HepG2 (cell line): ENCODE results near the gene ZFHX3. TPM values are rescaled to one million over a fixed set of nuclear protein-coding genes. Genes with fewer than 3 reads are reported as not detected.

ENCODE experiments used
- BRD4 ChIP-seq: sonication (generic); formaldehyde crosslinking; IDR thresholded peaks from 2 replicates; pipeline ENCODE4 v1.4.0; 2020; ENCODE audit warnings: missing genetic modification reagents
- ELF3 ChIP-seq: IDR thresholded peaks from 2 replicates; pipeline ENCODE4 v1.6.1; 2016; ENCODE audit warnings: missing genetic modification reagents, missing compliant biosample characterization
- MAFK ChIP-seq, 2 experiments: IDR thresholded peaks in 1 of 2; conservative IDR thresholded peaks in 1 of 2; 2 replicates each; pipeline ENCODE4 v1.6.1; 2011; ENCODE audit warnings: improper control_type of control experiment in 2 of 2, low read length in 2 of 2
- MBD4 ChIP-seq: IDR thresholded peaks from 2 replicates; pipeline ENCODE4 v1.6.1; 2012; ENCODE audit warnings: low read length, inconsistent platforms, borderline replicate concordance
- NR2F2 ChIP-seq: IDR thresholded peaks from 2 replicates; pipeline ENCODE4 v1.6.1; 2012; ENCODE audit warnings: low read depth, inconsistent platforms, borderline replicate concordance
- PCBP2 ChIP-seq: fragments of 200-400 bp; formaldehyde crosslinking; optimal IDR thresholded peaks from 2 replicates; pipeline ENCODE3; 2018; ENCODE audit warnings: low read length, low read depth; ENCODE audit not compliant: poor library complexity, severe bottlenecking
- RAD51 ChIP-seq: fragments of 450-650 bp; IDR thresholded peaks from 2 replicates; pipeline ENCODE4 v1.6.1; 2016; ENCODE audit warnings: borderline replicate concordance
- TAF15 ChIP-seq: fragments of 200-400 bp; formaldehyde crosslinking; IDR thresholded peaks from one replicate; pipeline ENCODE4 v1.6.1; 2018; ENCODE audit warnings: mild to moderate bottlenecking, low read depth, low read length; ENCODE audit not compliant: poor library complexity, severe bottlenecking
- WIZ ChIP-seq: sonication (generic); formaldehyde crosslinking; IDR thresholded peaks from 2 replicates; pipeline ENCODE4 v1.5.1; 2020; ENCODE audit warnings: mild to moderate bottlenecking, missing genetic modification reagents
- ZBTB7B ChIP-seq: sonication (generic); formaldehyde crosslinking; IDR thresholded peaks from 2 replicates; pipeline ENCODE4 v1.4.0; 2020; ENCODE audit warnings: missing genetic modification reagents
- ZNF343 ChIP-seq: sonication (generic); formaldehyde crosslinking; IDR thresholded peaks from 2 replicates; pipeline ENCODE4 v1.4.0; 2020; ENCODE audit warnings: mild to moderate bottlenecking, missing genetic modification reagents
- ZNF512B ChIP-seq: sonication (generic); formaldehyde crosslinking; IDR thresholded peaks from 2 replicates; pipeline ENCODE4 v1.5.1; 2020; ENCODE audit warnings: missing genetic modification reagents, mild to moderate bottlenecking, borderline replicate concordance
- ZNF607 ChIP-seq: sonication (generic); formaldehyde crosslinking; IDR thresholded peaks from 2 replicates; pipeline ENCODE4 v1.5.1; 2020; ENCODE audit warnings: missing genetic modification reagents, mild to moderate bottlenecking, borderline replicate concordance
- ZNF672 ChIP-seq: sonication (generic); formaldehyde crosslinking; IDR thresholded peaks from 2 replicates; pipeline ENCODE4 v1.8.1; 2022; ENCODE audit warnings: missing genetic modification reagents
- ZNF704 ChIP-seq: sonication (generic); formaldehyde crosslinking; IDR thresholded peaks from 2 replicates; pipeline ENCODE4 v1.8.1; 2023; ENCODE audit warnings: mild to moderate bottlenecking, inconsistent platforms, moderate library complexity, missing genetic modification reagents, borderline replicate concordance
- polyA plus RNA-seq, 8 experiments: library from polyadenylated mRNA; depleted of rRNA in 3 of 8; stranded (reverse) in 7 of 8; unstranded in 1 of 8; fragments of >200 nt; fragmentation: Illumina TruSeq in 4 of 8; extraction: Trizol in 4 of 8; gene quantifications; 2 replicates each; pipeline versions ENCODE4 v1.2.1 to v1.2.3, GENCODE V29; 2011 to 2016; ENCODE audit warnings: low read depth in 4 of 8, missing spikeins in 1 of 8, mixed read lengths in 1 of 8; ENCODE audit not compliant: insufficient read depth in 1 of 8
- total RNA-seq, 5 experiments: library from RNA; depleted of rRNA; stranded (reverse); fragments of >200 nt; fragmentation: Illumina TruSeq; extraction: Trizol; gene quantifications; 2 replicates each; pipeline ENCODE4 v1.2.3, GENCODE V29; 2016; ENCODE audit warnings: low read depth in 1 of 5
- TF ChIP-seq, protein P1 (sequence below): IDR thresholded peaks from 2 replicates; pipeline ENCODE4 v1.6.1; 2016; ENCODE audit warnings: control low read depth
- TF ChIP-seq, protein P2 (sequence below): sonication (generic); formaldehyde crosslinking; conservative IDR thresholded peaks from 2 replicates; pipeline ENCODE4 v1.8.0; 2022; ENCODE audit warnings: missing genetic modification reagents
- TF ChIP-seq, protein P3 (sequence below): sonication (generic); formaldehyde crosslinking; IDR thresholded peaks from 2 replicates; pipeline ENCODE4 v1.9.0; 2021; ENCODE audit warnings: missing genetic modification reagents, borderline replicate concordance

Gene ZFHX3
- total and polyA plus RNA-seq, 2 of the 13 experiments (the other 11 are each of a cell fraction or from before 2014, with no cell fraction given), result 5.0 to 6.0 TPM

DNA sequence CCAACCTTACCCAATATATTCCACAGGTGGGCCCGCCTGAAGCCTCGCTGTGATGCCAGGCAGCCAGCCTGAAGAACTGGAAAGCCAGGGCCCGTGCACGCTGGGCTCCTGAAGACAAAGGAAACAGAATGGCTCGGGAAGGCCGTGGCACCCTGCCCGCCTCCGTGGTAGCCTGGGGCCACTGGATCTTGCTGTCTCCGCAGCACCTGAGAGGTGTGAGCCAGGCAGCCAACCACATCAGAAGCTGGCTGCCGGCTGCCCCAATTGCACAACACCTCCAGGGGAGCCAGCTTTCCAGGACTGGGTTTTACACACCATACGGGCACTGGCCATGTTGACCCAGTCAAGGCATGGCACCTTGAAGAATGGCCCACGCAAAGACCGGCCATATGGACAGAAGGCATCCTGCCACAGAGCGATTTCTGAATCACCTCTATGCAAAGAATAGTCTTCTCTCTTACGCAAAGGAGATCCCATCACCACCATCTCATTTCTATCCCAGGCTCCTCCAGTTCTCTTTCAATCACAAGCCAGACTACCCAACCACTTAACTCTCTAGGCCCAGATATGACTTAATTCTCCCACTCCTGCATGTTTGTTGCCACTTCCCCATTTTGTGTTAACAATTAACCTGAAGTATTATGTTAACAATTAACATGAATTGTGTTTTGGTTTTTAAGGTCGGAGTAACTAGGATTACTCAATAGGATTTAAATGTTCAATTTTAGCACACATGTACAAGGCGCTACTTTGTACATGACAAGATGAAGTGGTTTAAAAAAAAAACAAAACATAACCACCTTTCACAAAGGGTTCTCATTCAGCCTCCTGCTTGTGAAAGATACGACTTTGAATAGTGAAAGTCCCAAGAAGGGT lies 32.1 kb downstream of the ZFHX3 start (continued):
- TF ChIP-seq TAF15, result no peak
- TF ChIP-seq ZNF512B (CRISPR knock-in tag), result no peak
- TF ChIP-seq, protein P1, sequence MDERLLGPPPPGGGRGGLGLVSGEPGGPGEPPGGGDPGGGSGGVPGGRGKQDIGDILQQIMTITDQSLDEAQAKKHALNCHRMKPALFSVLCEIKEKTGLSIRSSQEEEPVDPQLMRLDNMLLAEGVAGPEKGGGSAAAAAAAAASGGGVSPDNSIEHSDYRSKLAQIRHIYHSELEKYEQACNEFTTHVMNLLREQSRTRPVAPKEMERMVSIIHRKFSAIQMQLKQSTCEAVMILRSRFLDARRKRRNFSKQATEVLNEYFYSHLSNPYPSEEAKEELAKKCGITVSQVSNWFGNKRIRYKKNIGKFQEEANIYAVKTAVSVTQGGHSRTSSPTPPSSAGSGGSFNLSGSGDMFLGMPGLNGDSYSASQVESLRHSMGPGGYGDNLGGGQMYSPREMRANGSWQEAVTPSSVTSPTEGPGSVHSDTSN (CRISPR knock-in tag), result no peak
- TF ChIP-seq ZBTB7B, result 0 out of 2 replicates have a peak, but pooled peaks have one; percentile 24
- no peak for TF ChIP-seq MAFK (conservative IDR thresholded peaks at IDR 0.05 in 1 of 2, IDR thresholded peaks at IDR 0.05 in 1 of 2; ENCODE audit: low read length in 2 of 2)
- no peak; the same call in 1 of the 2 replicates for TF ChIP-seq ZNF607 (CRISPR knock-in tag)
- TF ChIP-seq ELF3 (CRISPR knock-in tag), result no peak; the same call in none of the 2 replicates
- no peak for TF ChIP-seq PCBP2
- no peak for TF ChIP-seq WIZ
- TF ChIP-seq, protein P2, sequence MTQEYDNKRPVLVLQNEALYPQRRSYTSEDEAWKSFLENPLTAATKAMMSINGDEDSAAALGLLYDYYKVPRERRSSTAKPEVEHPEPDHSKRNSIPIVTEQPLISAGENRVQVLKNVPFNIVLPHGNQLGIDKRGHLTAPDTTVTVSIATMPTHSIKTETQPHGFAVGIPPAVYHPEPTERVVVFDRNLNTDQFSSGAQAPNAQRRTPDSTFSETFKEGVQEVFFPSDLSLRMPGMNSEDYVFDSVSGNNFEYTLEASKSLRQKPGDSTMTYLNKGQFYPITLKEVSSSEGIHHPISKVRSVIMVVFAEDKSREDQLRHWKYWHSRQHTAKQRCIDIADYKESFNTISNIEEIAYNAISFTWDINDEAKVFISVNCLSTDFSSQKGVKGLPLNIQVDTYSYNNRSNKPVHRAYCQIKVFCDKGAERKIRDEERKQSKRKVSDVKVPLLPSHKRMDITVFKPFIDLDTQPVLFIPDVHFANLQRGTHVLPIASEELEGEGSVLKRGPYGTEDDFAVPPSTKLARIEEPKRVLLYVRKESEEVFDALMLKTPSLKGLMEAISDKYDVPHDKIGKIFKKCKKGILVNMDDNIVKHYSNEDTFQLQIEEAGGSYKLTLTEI, result no peak
- TF ChIP-seq NR2F2, result no peak
- no peak for TF ChIP-seq RAD51
- TF ChIP-seq MBD4, result no peak
- no peak; the same call in 1 of the 2 replicates for TF ChIP-seq ZNF704
- TF ChIP-seq ZNF343, result peak; percentile 80; the same call in 1 of the 2 replicates
- TF ChIP-seq BRD4, result no peak
- TF ChIP-seq, protein P3, sequence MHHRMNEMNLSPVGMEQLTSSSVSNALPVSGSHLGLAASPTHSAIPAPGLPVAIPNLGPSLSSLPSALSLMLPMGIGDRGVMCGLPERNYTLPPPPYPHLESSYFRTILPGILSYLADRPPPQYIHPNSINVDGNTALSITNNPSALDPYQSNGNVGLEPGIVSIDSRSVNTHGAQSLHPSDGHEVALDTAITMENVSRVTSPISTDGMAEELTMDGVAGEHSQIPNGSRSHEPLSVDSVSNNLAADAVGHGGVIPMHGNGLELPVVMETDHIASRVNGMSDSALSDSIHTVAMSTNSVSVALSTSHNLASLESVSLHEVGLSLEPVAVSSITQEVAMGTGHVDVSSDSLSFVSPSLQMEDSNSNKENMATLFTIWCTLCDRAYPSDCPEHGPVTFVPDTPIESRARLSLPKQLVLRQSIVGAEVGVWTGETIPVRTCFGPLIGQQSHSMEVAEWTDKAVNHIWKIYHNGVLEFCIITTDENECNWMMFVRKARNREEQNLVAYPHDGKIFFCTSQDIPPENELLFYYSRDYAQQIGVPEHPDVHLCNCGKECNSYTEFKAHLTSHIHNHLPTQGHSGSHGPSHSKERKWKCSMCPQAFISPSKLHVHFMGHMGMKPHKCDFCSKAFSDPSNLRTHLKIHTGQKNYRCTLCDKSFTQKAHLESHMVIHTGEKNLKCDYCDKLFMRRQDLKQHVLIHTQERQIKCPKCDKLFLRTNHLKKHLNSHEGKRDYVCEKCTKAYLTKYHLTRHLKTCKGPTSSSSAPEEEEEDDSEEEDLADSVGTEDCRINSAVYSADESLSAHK, result no peak; the same call in 1 of the 2 replicates
- TF ChIP-seq ZNF672, result no peak
